Ascending aorta (tissue), 2 donors: ENCODE results near the gene PRR5. TPM values are rescaled to one million over a fixed set of nuclear protein-coding genes. Genes with fewer than 3 reads are reported as not detected.
"Not testable (repeated sequence)": the region's sequence is repeated elsewhere in the genome, so short reads cannot be mapped to it uniquely, and the experiment has no call there.

Experiments
- DNase-seq, 2 donors: peaks; one replicate each; pipeline ENCODE4 v3.0.0-alpha.2; 2019; ENCODE audit warnings: low spot score in 2 of 2
- H3K27ac ChIP-seq, 2 donors: fragments of 200-600 bp; sonication (generic); one replicate each; pipeline ENCODE4 v1.5.1; 2016 to 2017; ENCODE audit warnings: mild to moderate bottlenecking in 1 of 2
- H3K27me3 ChIP-seq: fragments of 200-600 bp; sonication (generic); one replicate; pipeline ENCODE4 v1.5.1; 2017
- H3K36me3 ChIP-seq, 2 donors: fragments of 200-600 bp; sonication (generic); one replicate each; pipeline ENCODE4 v1.5.1; 2016
- H3K4me1 ChIP-seq, 2 donors: fragments of 200-600 bp; sonication (generic); one replicate each; pipeline ENCODE4 v1.5.1; 2016 to 2017; ENCODE audit warnings: mild to moderate bottlenecking in 1 of 2
- H3K4me3 ChIP-seq, 2 donors: fragments of 200-600 bp; sonication (generic); one replicate each; pipeline ENCODE4 v1.5.1; 2016 to 2017; ENCODE audit warnings: mild to moderate bottlenecking in 1 of 2
- H3K9me3 ChIP-seq, 2 donors: fragments of 200-600 bp; sonication (generic); one replicate each; pipeline ENCODE4 v1.5.1; 2016
- intact Hi-C: fragments of 100-400 bp; cut with DNase I; formaldehyde crosslinking; loops from one replicate; pipeline ENCODE4 v1.15.1; 2023
- total RNA-seq: library from RNA; depleted of rRNA; stranded (reverse); fragments of >200 nt; gene quantifications from one replicate; pipeline ENCODE4 v1.1.0, GENCODE V29; 2016
- TF ChIP-seq, protein P1 (sequence below), 3 experiments: fragments of 200-600 bp in 2 of 3; fragments of 450-650 bp in 1 of 3; sonication (generic) in 2 of 3; IDR thresholded peaks; one replicate each; pipeline ENCODE4 v1.5.1; 2016 to 2019; ENCODE audit warnings: antibody characterized with exemption in 3 of 3, mild to moderate bottlenecking in 1 of 3, moderate library complexity in 1 of 3

Gene PRR5
- total RNA-seq, 1 donor from 2014 or later: 4.4 TPM

GRCh38 chr22:44741929-44742328 is 39.9 kb downstream of the PRR5 start:
- no peak overlapping the region for H3K27ac ChIP-seq
- H3K4me3 ChIP-seq: no peak overlapping the region
- H3K27me3 ChIP-seq: no peaks in the 10 kb centered on the region
- no peaks in the 10 kb centered on the region for H3K9me3 ChIP-seq
- TF ChIP-seq, protein P1, sequence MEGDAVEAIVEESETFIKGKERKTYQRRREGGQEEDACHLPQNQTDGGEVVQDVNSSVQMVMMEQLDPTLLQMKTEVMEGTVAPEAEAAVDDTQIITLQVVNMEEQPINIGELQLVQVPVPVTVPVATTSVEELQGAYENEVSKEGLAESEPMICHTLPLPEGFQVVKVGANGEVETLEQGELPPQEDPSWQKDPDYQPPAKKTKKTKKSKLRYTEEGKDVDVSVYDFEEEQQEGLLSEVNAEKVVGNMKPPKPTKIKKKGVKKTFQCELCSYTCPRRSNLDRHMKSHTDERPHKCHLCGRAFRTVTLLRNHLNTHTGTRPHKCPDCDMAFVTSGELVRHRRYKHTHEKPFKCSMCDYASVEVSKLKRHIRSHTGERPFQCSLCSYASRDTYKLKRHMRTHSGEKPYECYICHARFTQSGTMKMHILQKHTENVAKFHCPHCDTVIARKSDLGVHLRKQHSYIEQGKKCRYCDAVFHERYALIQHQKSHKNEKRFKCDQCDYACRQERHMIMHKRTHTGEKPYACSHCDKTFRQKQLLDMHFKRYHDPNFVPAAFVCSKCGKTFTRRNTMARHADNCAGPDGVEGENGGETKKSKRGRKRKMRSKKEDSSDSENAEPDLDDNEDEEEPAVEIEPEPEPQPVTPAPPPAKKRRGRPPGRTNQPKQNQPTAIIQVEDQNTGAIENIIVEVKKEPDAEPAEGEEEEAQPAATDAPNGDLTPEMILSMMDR (IDR thresholded peaks at IDR 0.05): no peak
- no peaks in the 10 kb centered on the region for H3K36me3 ChIP-seq
- DNase-seq: no peak
- intact Hi-C loops: no loop called here
- no peaks in the 10 kb centered on the region for H3K4me1 ChIP-seq

- H3K27ac ChIP-seq: no peak overlapping the region
- H3K4me3 ChIP-seq: no peak overlapping the region
- no peaks in the 10 kb centered on the region for H3K36me3 ChIP-seq
- DNase-seq: no peak
- H3K9me3 ChIP-seq: no peaks in the 10 kb centered on the region
- H3K4me1 ChIP-seq: no peaks in the 10 kb centered on the region
- intact Hi-C loops: no loop called here
- TF ChIP-seq, protein P1 (IDR thresholded peaks at IDR 0.05): no peak
- H3K27me3 ChIP-seq: no peaks in the 10 kb centered on the region
Observed at GRCh38 chr22:44743247-44743646, 41.2 kb downstream of the PRR5 start.

- intact Hi-C loops: no loop called here
- no peak for DNase-seq
- Histone ChIP-seq H3K36me3 (no peaks in the 10 kb centered on the region), H3K4me1 (no peaks in the 10 kb centered on the region), H3K27me3 (no peaks in the 10 kb centered on the region), H3K27ac (no peak overlapping the region), H3K4me3 (no peak overlapping the region), H3K9me3 (no peaks in the 10 kb centered on the region)
- TF ChIP-seq, protein P1 (IDR thresholded peaks at IDR 0.05): no peak
Observed at GRCh38 chr22:44743804-44744211, 41.8 kb downstream of the PRR5 start.

DNA sequence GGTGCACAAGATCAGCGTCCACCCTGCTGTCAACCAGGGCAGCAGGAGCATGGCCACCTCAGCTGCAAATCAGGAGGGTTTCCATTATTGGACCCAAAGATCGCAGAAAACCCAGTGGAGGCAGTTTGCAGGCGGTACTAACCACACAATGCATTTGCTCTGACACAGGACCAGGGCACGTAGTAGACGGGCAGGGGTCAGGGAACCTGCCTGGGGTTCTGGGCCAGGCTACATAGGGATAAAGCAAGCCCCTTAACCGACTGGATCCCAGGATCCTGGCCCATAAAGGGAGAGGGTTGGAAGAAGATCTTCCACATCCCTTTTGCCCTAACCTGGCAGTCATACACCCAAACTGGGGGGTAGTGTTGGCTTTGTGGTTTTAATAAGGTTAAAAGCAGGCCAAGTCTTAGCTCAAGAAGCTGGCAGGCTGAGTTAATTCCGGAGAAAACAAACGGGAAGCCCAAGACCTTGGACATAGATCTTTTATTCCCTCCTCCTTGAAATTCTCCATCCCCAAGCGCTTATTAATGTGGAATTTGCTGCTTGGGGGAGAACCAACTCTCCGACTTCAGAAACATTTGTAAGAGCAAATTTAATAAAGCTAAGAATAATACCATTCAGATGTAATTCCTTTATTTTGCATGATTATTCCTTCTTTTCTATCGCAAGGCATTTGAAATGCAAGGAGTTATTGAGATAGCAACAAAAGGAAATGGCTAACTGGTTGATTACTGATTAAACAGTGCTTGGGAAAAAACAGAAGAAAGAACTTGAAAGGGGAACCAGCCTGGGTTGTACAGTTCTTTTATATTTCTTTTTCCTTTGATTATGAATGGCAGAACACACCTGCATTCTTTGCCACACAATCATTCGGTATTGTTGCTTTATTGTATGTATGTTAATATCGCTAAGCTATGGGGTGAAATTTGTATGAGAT is 44.1 kb downstream of the PRR5 start:
- no peaks in the 10 kb centered on the region for H3K36me3 ChIP-seq
- no peak overlapping the region for H3K27ac ChIP-seq
- intact Hi-C loops: no loop called here
- no peaks in the 10 kb centered on the region for H3K27me3 ChIP-seq
- H3K4me1 ChIP-seq: no peaks in the 10 kb centered on the region
- H3K4me3 ChIP-seq: no peak overlapping the region
- no peaks in the 10 kb centered on the region for H3K9me3 ChIP-seq
- DNase-seq: no peak
- TF ChIP-seq, protein P1 (IDR thresholded peaks at IDR 0.05): no peak

- H3K4me1 ChIP-seq, intact Hi-C loops, H3K36me3 ChIP-seq, H3K4me3 ChIP-seq, DNase-seq, H3K9me3 ChIP-seq, H3K27ac ChIP-seq: not testable (repeated sequence)
- H3K27me3 ChIP-seq: peaks cover 12% of the 10 kb centered on the region
Observed at GRCh38 chr22:44747784-44748127, 45.8 kb downstream of the PRR5 start.

DNA sequence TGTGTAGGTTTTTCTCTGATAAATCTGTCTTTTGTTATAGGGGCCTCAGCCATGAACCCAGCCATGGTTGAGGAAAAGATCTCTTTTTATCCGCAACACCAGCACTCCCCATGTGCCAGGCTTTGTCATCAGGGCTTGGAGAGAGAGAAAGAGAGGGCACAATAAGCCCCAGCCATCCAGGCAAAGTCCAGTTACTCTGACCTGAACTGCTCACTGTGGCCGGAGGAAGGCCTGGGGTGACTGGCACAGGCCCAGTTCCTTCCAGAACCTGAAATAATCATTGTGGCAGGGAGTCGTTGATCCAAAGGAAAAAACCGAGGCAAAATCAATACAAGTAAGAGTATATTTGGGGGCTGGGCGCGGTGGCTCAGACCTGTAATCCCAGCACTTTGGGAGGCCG is 46.5 kb downstream of the PRR5 start:
- no peaks in the 10 kb centered on the region for H3K4me1 ChIP-seq
- H3K36me3 ChIP-seq: no peaks in the 10 kb centered on the region
- H3K27me3 ChIP-seq: peaks cover 13% of the 10 kb centered on the region

More for the DNA sequence above, 46.5 kb downstream of the PRR5 start:
- TF ChIP-seq, protein P1 (IDR thresholded peaks at IDR 0.05): no peak
- Histone ChIP-seq H3K9me3 (no peaks in the 10 kb centered on the region), H3K4me3 (no peak overlapping the region), H3K27ac (no peak overlapping the region)
- intact Hi-C loops: no loop called here
- DNase-seq: no peak
